VCaP (cell line): ENCODE results near the gene GALNT9.
A peak's percentile ranks its signal among the peaks of the same experiment; 100 is the strongest.
"Not testable (repeated sequence)": the region's sequence is repeated elsewhere in the genome, so short reads cannot be mapped to it uniquely, and the experiment has no call there.

ENCODE experiments used
- H3K27ac ChIP-seq: fragments of 450-650 bp; 2 replicates; pipeline ENCODE4 v1.5.1; 2017
- CTCF ChIP-seq: fragments of 450-650 bp; conservative IDR thresholded peaks from 2 replicates; pipeline ENCODE4 v1.5.1; 2017; ENCODE audit warnings: mild to moderate bottlenecking, moderate library complexity

GALNT9 gene

GRCh38 chr12:132227782-132228475 is 101.5 kb downstream of the GALNT9 start:
- no peak overlapping the region for H3K27ac ChIP-seq
- no peak for TF ChIP-seq CTCF

- TF ChIP-seq CTCF = no peak
- no peak overlapping the region for H3K27ac ChIP-seq
Observed at GRCh38 chr12:132227118-132227517, 102.3 kb downstream of the GALNT9 start.

GRCh38 chr12:132226604-132227003 is 102.8 kb downstream of the GALNT9 start:
- no peak overlapping the region for H3K27ac ChIP-seq
- TF ChIP-seq CTCF = no peak

GRCh38 chr12:132225214-132225613 is 104.2 kb downstream of the GALNT9 start:
- no peak overlapping the region for H3K27ac ChIP-seq
- no peak for TF ChIP-seq CTCF

GRCh38 chr12:132224484-132224883 is 104.9 kb downstream of the GALNT9 start:
- TF ChIP-seq CTCF = no peak
- no peak overlapping the region for H3K27ac ChIP-seq

GRCh38 chr12:132222808-132223173 is 106.6 kb downstream of the GALNT9 start:
- no peak for TF ChIP-seq CTCF
- 0 out of 2 replicates have a peak overlapping the region, but pooled peaks have one; percentile 52 for H3K27ac ChIP-seq

GRCh38 chr12:132222096-132222807 is 107.1 kb downstream of the GALNT9 start:
- H3K27ac ChIP-seq = peak overlapping the region; percentile 52

GRCh38 chr12:132219761-132220160 is 109.6 kb downstream of the GALNT9 start:
- H3K27ac ChIP-seq = not testable (repeated sequence)

More at GRCh38 chr12:132222096-132222807, 107.1 kb downstream of the GALNT9 start:
- TF ChIP-seq CTCF = no peak
